NCI-H524 treated with DMSO at 0.1 percent for 48 hours (cell line): ENCODE results near the gene PGK2.
"Not testable (repeated sequence)": the region's sequence is repeated elsewhere in the genome, so short reads cannot be mapped to it uniquely, and the experiment has no call there.

ENCODE experiments used
- DNase-seq: peaks from one replicate; lab custom pipeline; 2025; lab: John Stamatoyannopoulos, UW

PGK2 gene

GRCh38 chr6:49787176-49787575 is at the start of gene PGK2:
TSS of gene PGK2 (minus strand) at chr6:49787285. CDS start at chr6:49787187, 98 bp downstream.
- no peak for DNase-seq

GRCh38 chr6:49835140-49835539 is 48.1 kb upstream of the PGK2 start:
- no peak for DNase-seq

DNA sequence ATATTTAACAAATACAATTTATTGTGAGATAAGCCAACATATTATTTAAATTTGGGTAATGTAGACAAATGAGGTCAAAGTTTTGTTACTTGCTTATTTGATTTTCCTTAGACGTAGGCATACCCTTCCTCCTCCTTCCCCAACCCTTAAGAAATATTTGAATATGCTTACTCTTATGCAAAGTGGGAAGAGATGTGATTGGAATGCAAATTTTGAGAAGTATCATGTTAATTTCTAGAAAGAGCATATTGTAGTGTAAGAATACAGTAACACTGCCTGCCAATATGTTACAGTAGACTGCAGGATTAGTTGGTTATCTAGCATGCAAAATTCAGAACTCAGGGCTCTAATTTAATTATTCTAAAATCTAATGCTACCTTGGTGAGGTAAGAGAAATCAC is 46.3 kb upstream of the PGK2 start:
- no peak for DNase-seq

DNA sequence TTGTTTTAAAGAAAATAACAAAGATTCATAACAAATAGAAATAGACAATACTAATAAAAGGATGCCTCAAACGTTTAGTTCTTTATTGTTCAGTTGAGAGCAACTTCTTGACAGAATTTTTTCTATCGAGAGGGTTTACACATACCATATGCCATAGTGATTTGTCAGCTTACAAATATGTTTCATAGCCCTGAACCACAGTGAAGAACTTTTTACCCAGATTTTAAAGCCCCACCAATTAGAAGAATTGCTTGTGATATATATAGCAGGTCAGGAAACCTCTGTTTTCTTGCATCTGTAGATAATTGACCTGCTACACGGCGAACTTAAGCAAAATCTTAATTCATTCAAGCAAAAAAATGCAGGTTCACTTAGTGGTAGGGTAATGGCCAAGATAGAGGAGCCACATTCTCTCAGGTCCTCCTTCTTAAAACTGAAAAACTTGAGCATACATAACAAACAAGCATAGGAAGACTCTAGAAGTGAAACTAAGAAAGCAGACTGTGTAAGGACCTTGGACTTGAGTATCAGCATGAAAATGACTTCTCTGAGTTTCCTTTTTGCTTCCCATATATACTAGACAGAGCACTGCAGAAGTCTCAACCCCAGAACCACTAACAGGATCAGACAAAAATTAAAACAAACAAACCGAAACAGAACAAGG is 39.8 kb upstream of the PGK2 start:
- DNase-seq, result no peak

- DNase-seq, result no peak
Measured at GRCh38 chr6:49815166-49815565, 28.1 kb upstream of the PGK2 start.

DNA sequence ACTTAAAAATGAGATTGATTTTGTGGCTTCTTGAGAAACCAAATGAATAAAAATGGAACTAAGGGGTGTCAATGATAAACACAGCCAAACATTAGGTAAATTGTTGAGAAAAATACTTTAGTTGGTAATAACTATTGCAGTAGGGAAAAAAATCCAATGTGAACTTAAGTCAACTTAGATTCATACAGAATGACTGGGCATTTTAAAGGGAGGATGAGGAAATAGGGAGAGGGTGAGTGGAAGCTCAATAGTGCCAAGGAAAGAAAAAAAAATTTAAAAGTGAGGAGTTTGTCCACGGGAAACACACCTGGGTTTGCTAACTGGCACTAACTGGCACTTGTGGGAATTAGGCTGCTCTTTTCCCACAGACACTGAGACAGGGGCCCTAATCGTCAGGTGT is 26.2 kb upstream of the PGK2 start:
- no peak for DNase-seq

- no peak for DNase-seq
Measured at GRCh38 chr6:49806145-49806544, 19.1 kb upstream of the PGK2 start.

GRCh38 chr6:49805246-49805645 is 18.2 kb upstream of the PGK2 start:
- no peak for DNase-seq

DNA sequence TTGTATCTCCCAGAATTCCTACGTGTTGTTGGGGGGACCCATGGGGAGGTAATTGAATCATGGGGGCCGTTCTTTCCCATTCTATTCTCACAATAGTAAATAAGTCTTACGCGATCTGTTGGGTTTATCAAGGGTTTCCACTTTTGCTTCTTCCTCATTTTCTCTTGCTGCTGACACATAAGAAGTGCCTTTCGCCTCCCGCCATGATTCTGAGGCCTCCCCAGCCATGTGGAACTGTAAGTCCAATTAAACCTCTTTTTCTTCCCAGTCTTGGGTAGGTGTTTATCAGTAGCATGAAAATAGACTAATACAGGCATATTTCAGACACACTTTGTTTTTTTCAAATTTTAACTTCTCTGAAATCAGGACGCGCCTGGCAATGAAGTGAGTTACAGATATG is 14.4 kb upstream of the PGK2 start:
- no peak for DNase-seq

DNA sequence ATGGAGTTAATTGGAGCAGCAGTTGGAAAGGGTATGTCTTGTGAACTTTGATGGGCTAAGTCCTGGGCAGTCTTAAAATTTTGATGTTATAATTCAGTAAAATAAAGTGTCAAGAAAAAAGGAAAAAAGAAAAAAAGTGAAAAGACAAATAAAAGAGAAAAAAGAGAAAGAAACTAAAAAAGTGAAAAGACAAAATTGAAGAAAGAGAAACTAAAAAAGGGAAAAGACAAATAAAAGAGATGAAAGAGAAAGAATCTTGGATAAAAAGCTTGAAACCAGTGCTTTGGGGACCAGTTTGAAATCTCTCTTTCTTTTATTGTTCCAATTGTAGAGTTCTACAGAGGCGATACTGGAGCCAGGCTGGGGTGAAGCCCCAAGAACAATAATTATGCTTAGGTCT is 12.0 kb upstream of the PGK2 start:
- no peak for DNase-seq

- not testable (repeated sequence) for DNase-seq
Measured at GRCh38 chr6:49796842-49797455, 9.9 kb upstream of the PGK2 start.

DNA sequence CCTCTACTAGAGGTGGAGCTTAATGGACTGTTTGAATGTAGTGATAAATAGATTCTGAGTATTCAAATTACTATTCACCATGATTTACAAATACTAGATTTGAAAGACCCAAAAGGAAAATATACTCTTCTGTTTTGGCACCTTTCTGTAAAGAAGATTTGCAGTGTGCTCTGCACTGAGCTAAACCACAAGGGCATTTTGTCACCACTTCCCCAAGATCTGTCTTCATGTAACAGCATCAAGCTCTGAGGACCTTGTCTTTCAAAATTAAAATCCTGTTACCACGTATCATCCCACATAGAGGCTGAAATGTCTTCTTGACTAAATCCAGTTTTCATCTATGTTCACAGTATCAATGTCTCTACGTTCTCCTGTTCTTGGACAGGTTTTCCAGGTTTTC is 3.3 kb upstream of the PGK2 start:
- no peak for DNase-seq

- DNase-seq, result no peak
Measured at GRCh38 chr6:49784272-49784671, 2.8 kb downstream of the PGK2 start.

GRCh38 chr6:49782725-49783124 is 4.4 kb downstream of the PGK2 start:
- no peak for DNase-seq

DNA sequence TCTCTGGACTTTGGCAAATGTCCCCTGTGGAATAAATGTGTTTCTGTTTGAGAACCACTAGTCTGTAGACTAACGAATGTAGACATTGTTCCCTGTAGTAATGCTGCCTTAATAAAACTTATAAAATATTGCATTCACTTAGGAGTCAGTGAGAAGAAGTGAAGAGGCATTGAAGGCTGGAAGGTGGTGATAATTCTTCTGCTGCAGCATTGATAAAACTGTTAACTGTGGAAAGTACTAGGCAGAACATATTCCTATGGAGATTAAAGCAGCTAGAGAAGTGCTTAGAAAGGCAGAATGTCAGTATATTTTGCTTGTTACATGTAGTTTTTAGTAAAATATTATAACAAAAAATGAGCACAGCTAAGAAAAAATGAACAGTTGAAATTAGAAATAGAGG is 4.8 kb downstream of the PGK2 start:
- no peak for DNase-seq

GRCh38 chr6:49776444-49776843 is 10.6 kb downstream of the PGK2 start:
- no peak for DNase-seq

DNA sequence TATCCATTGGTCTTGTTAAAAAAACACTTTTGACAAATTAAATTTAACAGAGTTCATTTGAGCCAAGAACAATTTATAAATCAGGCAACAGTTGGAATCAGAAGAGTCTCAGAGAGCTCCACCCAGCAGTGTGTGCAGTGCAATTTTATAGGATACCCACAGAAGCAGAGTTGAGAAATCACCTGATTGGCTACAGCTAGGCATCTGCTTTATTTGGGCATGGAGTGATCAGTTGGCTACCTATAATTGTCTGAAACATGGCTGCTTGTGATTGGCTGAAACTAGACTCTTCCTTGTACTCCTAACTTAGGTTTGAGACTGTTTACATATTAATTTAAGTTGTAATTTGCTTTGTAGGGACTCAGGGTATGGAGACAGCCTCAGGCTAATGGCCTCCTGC is 12.0 kb downstream of the PGK2 start:
- no peak for DNase-seq

DNA sequence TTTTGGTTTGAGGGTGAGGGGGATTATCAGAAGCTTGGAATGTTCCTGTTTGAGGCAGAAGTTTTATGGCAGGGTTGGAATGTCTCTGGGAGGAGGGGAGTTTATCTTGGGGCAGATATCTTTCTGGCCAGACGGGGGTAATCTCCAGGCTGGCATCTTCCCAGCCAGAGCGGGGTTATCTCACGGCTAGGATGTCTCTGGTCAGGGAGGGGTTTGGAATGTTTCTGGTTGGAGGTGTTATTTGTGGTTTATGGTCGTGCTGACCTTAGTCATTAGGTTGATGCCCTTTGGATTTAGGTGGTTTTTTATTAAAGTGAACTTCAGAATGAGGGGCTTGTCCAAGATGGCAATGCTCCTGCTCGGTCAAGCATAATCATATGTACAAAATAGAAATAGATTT is 14.8 kb downstream of the PGK2 start:
- no peak for DNase-seq

DNA sequence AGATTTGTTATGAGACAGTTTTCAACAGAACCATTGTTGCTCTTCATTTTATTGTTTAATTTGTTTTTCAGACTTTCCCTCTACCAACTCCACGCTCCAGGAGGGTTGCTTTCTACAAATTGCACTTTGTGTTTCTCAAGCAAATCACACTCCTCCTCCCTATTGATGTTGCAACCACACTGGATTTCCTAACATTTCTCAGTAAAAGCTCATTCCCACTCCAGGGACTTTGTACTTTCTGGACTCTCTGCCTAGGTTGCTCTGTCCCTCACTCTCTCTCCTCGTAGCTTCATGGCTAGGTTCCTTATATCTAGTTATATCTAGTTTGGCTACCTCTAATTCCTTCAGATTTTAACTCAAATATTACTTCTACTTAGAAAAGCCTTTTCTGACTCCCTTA is 20.3 kb downstream of the PGK2 start:
- no peak for DNase-seq

DNA sequence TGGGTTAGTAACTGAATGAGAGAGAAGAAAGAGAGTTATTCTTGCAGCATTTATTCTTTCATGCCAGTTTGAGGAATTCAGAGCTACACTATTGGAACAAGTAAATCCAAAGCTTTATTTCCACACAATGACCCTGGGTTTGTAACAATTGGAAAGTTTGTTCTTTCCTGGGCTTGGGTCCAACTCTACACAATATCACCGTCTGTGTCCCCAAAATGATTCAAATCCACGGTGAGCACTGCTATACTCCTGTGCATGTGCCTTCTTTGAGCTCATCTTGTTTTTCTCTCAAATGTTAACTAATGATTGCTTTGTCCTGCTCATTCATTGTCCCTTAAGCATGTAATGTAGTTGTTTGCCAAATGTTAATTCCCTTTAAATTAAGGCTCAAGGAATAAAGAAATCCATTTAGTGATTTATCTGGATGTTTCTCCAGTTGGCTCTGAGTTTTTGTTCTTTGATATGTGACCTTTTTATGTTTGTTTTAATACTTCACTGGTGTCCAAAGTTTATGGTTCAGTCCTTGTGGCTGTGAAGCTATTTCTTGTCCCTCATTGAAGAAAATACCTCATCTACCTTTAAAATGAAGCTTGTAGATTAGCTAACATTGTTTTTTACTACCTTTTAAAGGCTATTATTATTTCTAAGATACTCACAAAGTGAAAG is 22.4 kb downstream of the PGK2 start:
- no peak for DNase-seq

GRCh38 chr6:49744259-49744658 is 42.8 kb downstream of the PGK2 start, which contains the start of gene CRISP3:
TSS of gene CRISP3 (minus strand) at chr6:49744388. CDS start at chr6:49744367, 21 bp downstream.
- DNase-seq, result no peak

- DNase-seq, result no peak
Measured at GRCh38 chr6:49743429-49743828, 43.7 kb downstream of the PGK2 start.

GRCh38 chr6:49739423-49739822 is 47.7 kb downstream of the PGK2 start:
- DNase-seq, result no peak
